ENCODE measurements around the gene VPS37B. TPM values are rescaled to one million over a fixed set of nuclear protein-coding genes. Genes with fewer than 3 reads are reported as not detected.

VPS37B gene
- total RNA-seq, 1 experiment from 2014 or later, result 12.3 TPM

- Histone ChIP-seq H3K79me2 (ENCODE audit: insufficient read depth, low read length) (no peaks in the 10 kb centered on the region), H2AFZ (ENCODE audit: low read length) (no peak overlapping the region), H3K56ac (ENCODE audit: insufficient read length, low read depth, low read length) (no peak overlapping the region), H2AK5ac (ENCODE audit: insufficient read length, low read length) (no peak overlapping the region), H3K9ac (ENCODE audit: extremely low read depth, insufficient read length, low read length) (no peak overlapping the region), H2BK120ac (ENCODE audit: low read depth, low read length, poor library complexity, severe bottlenecking) (no peak overlapping the region), H2BK20ac (ENCODE audit: low read depth, low read length, poor library complexity, severe bottlenecking) (no peak overlapping the region), H3K23me2 (ENCODE audit: insufficient read length, low read depth, low read length, poor library complexity, severe bottlenecking) (no peaks in the 10 kb centered on the region), H3K23ac (ENCODE audit: insufficient read length, low read depth, low read length) (no peak overlapping the region), H4K5ac (ENCODE audit: insufficient read length, low read depth, low read length) (no peak overlapping the region), H4K8ac (replicated peaks; ENCODE audit: insufficient read length, low read depth, low read length) (no peak overlapping the region), H3K18ac (ENCODE audit: insufficient read length, low read depth, low read length) (no peak overlapping the region), H2BK15ac (ENCODE audit: low read depth, low read length) (no peak overlapping the region), H3K27ac (ENCODE audit: insufficient read length, low read depth, low read length) (no peak overlapping the region), H3K79me1 (ENCODE audit: insufficient read depth, low read depth, low read length, poor library complexity, severe bottlenecking) (no peaks in the 10 kb centered on the region), H4K20me1 (ENCODE audit: control insufficient read depth, insufficient read depth, insufficient read length) (no peaks in the 10 kb centered on the region), H3K4me2 (ENCODE audit: insufficient read depth, insufficient read length, low read length) (no peak overlapping the region), H3K9me3 (ENCODE audit: control insufficient read depth, low read depth, low read length) (no peaks in the 10 kb centered on the region), H3K14ac (ENCODE audit: insufficient read depth, low read length) (no peak overlapping the region), H4K91ac (ENCODE audit: insufficient read length, low read depth, low read length) (no peak overlapping the region), H3K27me3 (ENCODE audit: insufficient read depth, low read length) (no peaks in the 10 kb centered on the region), H3K4me1 (ENCODE audit: insufficient read depth, low read length) (no peaks in the 10 kb centered on the region), H2BK5ac (ENCODE audit: insufficient read length, low read length) (no peak overlapping the region), H3K4ac (ENCODE audit: low read depth, low read length) (no peak overlapping the region), H2BK12ac (ENCODE audit: insufficient read length, low read depth, low read length) (no peak overlapping the region), H3T11ph (ENCODE audit: low read length) (no peak overlapping the region)
- no peak overlapping the region for H3K27ac Mint-ChIP-seq
- no peaks in the 10 kb centered on the region; a peak in 1 of 7 replicates for H3K36me3 Mint-ChIP-seq (ENCODE audit: insufficient read depth in 1 of 3, low read depth in 3 of 3)
- no peak for TF ChIP-seq CTCF (conservative IDR thresholded peaks at IDR 0.05)
- WGBS (ENCODE audit: extremely low coverage, insufficient read length, low lambda C conversion rate), result no CpG with 5 or more reads among the region's 5 CpGs
- H3K4me3 Mint-ChIP-seq, result no peak overlapping the region
- H3K27me3 Mint-ChIP-seq (ENCODE audit: low read depth), result peaks cover 4% of the 10 kb centered on the region
- DNase-seq, result no peak
- H3K9me3 Mint-ChIP-seq, result no peaks in the 10 kb centered on the region
- peaks cover 0 to 4% of the 10 kb centered on the region in 2 experiments; a peak in 2 of 4 replicates for H3K4me1 Mint-ChIP-seq
These were observed 44.1 kb downstream of the VPS37B start for GRCh38 chr12:122851820-122852219.
